ENCODE results near the gene PM20D1.

The PM20D1 gene

GRCh38 chr1:205786601-205787000 lies 63.3 kb downstream of the PM20D1 start:
- no peak for TF ChIP-seq ZNF274 (IDR thresholded peaks at IDR 0.05; ENCODE audit: low read depth, low read length)
- no peak overlapping the region for H3K4me3 ChIP-seq (ENCODE audit: low read length)

GRCh38 chr1:205785446-205785845 lies 64.5 kb downstream of the PM20D1 start:
- TF ChIP-seq ZNF274 (IDR thresholded peaks at IDR 0.05; ENCODE audit: low read depth, low read length): no peak
- H3K4me3 ChIP-seq (ENCODE audit: low read length): no peak overlapping the region

GRCh38 chr1:205783904-205784303 lies 66.0 kb downstream of the PM20D1 start:
- H3K4me3 ChIP-seq (ENCODE audit: low read length): no peak overlapping the region
- TF ChIP-seq ZNF274 (IDR thresholded peaks at IDR 0.05; ENCODE audit: low read depth, low read length): no peak

GRCh38 chr1:205783433-205783795 lies 66.5 kb downstream of the PM20D1 start:
- H3K4me3 ChIP-seq (ENCODE audit: low read length): no peak overlapping the region
- TF ChIP-seq ZNF274 (IDR thresholded peaks at IDR 0.05; ENCODE audit: low read depth, low read length): no peak

GRCh38 chr1:205782627-205783432 lies 67.1 kb downstream of the PM20D1 start:
- no peak for TF ChIP-seq ZNF274 (IDR thresholded peaks at IDR 0.05; ENCODE audit: low read depth, low read length)
- no peak overlapping the region for H3K4me3 ChIP-seq (ENCODE audit: low read length)

- H3K4me3 ChIP-seq (ENCODE audit: low read length): no peak overlapping the region
- TF ChIP-seq ZNF274 (IDR thresholded peaks at IDR 0.05; ENCODE audit: low read depth, low read length): no peak
Observed at GRCh38 chr1:205780335-205780734, 69.6 kb downstream of the PM20D1 start.

Measured in GM08714 (cell line).